HG03460 (cell line): ENCODE data around the gene PAPPA.

ENCODE experiments used
- ATAC-seq: cut with Tn5 transposase; IDR thresholded peaks from one replicate; pipeline ENCODE4 v1.9.1; 2021; ENCODE audit not compliant: unreplicated experiment

PAPPA gene

GRCh38 chr9:116178481-116179211 lies 25.1 kb downstream of the PAPPA start:
- no peak for ATAC-seq

GRCh38 chr9:116179568-116179967 lies 26.0 kb downstream of the PAPPA start:
- no peak for ATAC-seq

- no peak for ATAC-seq
Measured at GRCh38 chr9:116181853-116182610, 28.4 kb downstream of the PAPPA start.

- ATAC-seq: no peak
Measured at GRCh38 chr9:116182876-116183275, 29.3 kb downstream of the PAPPA start.

- no peak for ATAC-seq
Measured at GRCh38 chr9:116187570-116188170, 34.1 kb downstream of the PAPPA start.

GRCh38 chr9:116189683-116190082 lies 36.1 kb downstream of the PAPPA start:
- ATAC-seq: no peak

GRCh38 chr9:116190637-116191396 lies 37.2 kb downstream of the PAPPA start:
- ATAC-seq: no peak

GRCh38 chr9:116191576-116192415 lies 38.2 kb downstream of the PAPPA start:
- no peak for ATAC-seq

- no peak for ATAC-seq
Measured at GRCh38 chr9:116193636-116194035, 40.0 kb downstream of the PAPPA start.

- ATAC-seq: no peak
Measured at GRCh38 chr9:116196806-116197205, 43.2 kb downstream of the PAPPA start.

GRCh38 chr9:116198344-116198743 lies 44.8 kb downstream of the PAPPA start:
- no peak for ATAC-seq

- ATAC-seq: no peak
Measured at GRCh38 chr9:116202219-116202912, 48.8 kb downstream of the PAPPA start.

- no peak for ATAC-seq
Measured at GRCh38 chr9:116204252-116204882, 50.8 kb downstream of the PAPPA start.

- no peak for ATAC-seq
Measured at GRCh38 chr9:116207371-116208111, 54.0 kb downstream of the PAPPA start.

- ATAC-seq: no peak
Measured at GRCh38 chr9:116208417-116209232, 55.0 kb downstream of the PAPPA start.

- no peak for ATAC-seq
Measured at GRCh38 chr9:116209414-116210116, 56.0 kb downstream of the PAPPA start.

- no peak for ATAC-seq
Measured at GRCh38 chr9:116212986-116213692, 59.5 kb downstream of the PAPPA start.
